HG03432 (cell line): ENCODE data around the gene PRRT4.

Source experiments
- ATAC-seq: cut with Tn5 transposase; IDR thresholded peaks from one replicate; pipeline ENCODE4 v1.9.1; 2021; ENCODE audit warnings: mild to moderate bottlenecking, moderate library complexity; ENCODE audit not compliant: unreplicated experiment

PRRT4 gene

DNA sequence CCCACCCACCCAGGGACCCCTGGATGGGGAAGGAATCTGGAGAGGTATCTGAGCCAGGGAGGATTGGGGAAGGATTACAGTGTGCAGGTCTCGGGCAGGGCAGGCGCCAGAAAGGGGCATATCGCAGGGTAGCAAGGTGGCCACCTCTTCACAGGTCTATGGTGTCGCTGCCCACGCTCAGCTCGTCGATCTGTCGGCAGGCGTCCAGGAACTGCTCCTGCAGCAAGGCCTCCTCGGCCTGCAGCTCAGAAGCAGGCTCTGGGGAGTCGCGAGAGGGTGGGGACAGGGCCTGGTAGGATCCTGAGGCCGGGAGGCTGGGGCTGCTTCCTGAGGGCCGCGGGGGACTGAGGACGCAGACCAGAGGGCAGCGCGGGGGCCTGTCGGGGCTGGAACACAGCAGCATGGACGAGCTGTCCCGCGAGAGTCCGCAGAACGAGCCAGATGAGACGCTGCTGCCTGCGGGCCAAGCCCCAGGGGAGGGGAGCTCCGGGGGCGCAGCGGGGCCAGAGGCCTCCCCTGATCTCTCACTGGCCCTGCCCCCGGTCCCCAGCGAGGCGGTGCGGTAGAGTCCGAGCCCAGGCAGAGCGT is 10.7 kb downstream of the PRRT4 start:
- no peak for ATAC-seq

DNA sequence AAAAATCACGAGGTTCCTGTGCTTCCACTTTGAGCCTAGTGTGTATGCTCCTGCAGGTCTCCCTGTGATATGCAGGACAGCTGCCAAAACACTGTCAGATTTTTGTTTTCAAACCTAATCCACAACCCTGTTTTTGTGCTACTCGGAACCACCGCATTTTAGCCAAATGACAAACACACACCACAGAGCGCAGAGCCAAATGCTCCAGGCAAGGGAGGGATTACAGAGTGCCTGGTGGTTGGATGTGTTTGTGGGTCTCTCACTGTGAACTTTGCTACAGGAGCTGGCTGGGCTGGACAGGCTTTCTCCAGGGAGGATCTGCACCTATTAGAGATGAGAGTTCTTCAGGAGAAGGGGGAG is 12.0 kb downstream of the PRRT4 start:
- no peak for ATAC-seq

DNA sequence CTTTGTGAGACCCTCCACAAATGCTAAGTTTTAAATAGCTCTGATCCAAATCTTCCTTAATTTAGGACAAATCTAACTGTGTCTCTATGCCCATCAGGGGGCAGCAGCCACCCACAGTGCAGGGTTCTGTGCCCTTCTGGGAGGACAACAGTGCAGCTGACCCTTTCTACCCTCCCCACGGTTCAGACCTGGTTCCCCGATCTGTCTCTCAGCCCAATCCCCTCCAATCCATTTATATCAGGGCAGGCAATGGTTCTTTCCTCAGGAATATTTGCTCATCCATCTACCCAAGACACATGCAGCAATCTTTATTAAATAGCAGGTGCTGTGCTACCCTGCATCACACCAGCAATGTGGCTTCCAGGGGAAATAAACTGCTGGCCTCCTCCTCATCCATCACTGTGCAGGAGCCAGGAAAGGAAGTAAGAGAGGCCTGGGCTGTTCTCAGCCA is 13.8 kb downstream of the PRRT4 start:
- ATAC-seq, result no peak

DNA sequence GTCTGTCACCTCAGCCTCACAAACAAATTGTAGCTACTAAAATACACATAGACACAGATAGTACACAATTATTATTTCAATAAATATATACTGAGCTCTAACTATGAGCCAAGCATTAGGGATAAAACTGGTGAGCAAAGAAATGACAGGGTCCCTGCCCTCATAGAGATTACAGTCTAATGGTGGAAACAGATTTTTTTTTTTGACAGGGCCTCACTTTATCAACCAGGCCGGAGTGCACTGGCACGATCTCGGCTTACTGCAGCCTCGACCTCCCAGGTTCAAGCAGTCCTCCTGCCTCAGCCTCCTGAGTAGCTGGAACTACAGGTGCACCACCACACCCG is 17.1 kb downstream of the PRRT4 start:
- ATAC-seq, result no peak

DNA sequence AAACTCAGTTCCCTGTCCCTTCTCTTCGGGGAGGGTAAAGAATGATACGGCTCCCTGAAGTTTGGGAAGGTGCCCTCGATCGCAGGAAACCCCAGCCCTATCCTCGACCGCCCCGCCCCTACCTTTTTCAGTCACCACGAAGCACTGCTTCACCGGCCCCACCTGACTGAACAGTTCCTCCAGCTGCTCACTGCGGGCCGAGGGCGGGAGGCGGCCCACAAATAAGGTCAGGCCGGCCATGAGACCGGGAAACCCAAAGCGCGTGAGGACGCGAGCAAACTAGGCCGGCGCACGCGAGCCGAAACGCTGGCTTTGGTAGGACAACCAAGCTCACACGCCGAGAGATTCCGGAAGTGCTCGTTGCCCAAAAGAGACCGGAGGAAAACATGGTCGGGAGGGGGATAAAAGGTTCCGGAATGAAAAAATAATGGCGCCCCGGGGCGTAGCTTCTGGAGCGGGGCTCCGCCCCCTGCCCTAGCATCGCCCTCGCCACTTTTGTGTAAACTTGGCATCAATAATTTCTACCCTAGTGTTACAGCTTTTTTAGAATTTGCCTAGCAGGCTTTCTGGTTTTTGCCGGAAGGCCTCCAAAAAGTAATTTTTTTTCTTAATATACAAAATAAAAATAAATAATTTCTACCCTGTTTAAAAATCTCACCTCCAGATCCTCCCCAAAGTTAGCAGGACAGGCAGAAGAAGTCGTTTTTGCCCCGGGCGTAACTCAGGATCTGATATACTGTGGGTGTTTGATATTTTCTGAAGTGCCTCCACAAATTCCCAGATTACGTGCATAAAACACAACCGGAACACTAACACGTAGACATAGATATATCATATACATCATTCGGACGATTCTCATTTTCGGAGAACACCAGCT is 17.7 kb downstream of the PRRT4 start, which contains the start of gene RBM28:
TSS of gene RBM28 (minus strand) at position 355 of the 877 bp plus-strand sequence. CDS start at position 240, 115 bp downstream.
- peak; percentile 98 for ATAC-seq

DNA sequence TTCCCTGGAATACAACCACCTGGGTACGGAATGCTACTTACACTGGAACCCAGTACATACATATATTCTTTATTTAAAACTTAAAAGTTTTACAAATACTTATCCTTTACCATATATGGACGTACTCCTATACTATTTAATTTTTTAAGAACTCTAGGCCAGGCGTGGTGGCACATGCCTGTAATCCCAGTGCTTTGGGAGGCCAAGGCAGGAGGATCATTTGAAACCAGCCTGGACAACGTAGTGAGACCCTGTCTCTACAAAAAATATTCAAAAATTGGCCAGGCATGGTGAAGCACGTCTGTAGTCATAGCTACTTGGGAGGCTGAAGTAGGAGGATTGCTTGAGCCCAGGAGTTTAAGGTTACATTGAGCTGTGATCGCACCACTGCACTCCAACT is 19.8 kb downstream of the PRRT4 start:
- no peak for ATAC-seq

DNA sequence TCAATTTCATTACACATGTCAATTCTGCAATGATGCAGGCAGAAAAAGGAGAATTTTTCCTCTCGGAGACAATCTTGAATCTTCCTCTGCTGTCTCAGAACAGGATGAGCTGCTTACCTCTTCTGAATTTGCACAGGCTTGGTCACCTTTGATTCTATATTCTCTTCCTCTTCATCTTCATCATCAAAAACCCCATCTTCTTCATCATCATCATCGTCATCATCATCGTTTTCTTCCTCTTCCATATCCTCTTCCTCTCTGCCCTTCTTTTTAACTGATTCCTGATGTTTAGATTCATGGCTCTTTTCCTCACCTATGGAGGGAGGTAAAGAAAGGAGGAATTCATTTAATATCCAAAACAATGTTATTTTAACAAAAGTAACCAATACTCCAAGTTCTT is 25.8 kb downstream of the PRRT4 start:
- ATAC-seq, result no peak

DNA sequence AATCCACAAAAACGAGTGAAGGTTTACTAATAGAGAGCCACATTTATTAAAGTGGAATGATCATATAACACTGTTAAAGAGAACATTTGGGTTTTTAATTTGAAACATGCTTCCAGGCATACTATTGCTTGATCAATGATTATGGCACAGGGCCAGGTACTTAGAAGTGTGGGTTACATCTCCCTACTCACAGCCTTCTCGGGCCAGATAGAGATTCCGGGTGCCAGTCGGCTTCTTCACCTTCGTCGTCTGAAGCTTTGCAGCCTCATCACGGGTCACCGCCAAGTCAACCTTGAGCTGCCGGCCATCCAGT is 37.2 kb downstream of the PRRT4 start:
- ATAC-seq, result no peak

DNA sequence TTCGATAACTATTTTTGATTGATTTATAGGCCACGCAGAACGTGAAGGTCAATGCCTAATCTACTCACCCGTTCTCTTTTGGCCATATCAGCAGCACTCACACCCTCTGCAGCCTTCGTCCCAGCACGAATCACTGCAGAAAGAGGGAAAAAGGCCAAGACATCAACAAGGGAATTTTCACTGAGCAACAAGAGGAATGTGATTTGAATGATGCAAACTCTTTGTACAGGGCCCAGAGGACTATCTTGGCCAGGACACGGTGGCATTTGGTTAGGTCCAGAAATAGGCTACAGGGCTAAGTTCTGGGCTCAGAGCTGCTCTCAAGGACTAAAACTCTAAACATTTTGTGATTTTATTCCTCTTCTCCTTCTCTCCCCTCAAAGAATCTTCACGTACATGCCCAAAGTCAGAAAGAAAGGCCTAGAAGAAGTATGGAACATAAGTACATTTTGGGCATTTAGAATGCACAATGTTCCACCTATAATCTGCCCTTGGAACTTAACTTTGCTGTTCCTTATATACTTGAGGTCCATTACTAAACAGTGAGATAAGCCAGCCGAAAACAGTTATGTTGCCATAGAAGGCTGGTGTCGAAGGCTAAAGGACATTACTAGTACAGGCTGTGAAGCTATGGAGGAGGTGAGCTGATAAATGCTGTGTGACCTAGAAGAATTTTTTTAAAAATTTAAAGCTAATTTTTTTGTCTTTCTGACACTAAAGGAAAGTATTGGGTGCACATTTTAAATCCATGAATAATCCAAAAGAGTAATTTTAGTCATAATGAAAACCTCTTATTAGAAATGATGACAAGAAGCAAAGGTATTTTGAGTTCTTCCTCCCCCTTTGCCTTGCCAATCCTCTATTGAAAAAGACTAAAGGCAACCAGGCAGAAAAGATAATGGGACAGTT is 37.8 kb downstream of the PRRT4 start:
- ATAC-seq, result no peak

DNA sequence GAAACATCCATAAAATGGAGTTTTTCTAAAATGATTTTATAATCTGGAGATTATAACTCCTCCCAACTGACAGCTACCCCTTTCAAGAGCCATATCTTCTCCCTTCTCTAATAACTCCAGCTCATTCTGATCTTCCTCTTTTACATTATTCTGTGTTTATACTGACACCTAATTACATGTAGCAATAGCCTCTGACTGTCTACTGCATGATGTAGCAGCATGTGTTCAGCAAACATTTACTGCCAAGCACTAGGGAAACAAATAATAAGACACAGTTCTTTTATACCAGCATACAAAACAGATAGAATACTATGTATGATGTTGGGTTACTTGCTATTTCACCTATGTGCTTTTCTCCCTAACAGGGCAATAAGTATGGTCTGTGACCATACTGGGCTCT is 38.5 kb downstream of the PRRT4 start:
- ATAC-seq, result no peak

DNA sequence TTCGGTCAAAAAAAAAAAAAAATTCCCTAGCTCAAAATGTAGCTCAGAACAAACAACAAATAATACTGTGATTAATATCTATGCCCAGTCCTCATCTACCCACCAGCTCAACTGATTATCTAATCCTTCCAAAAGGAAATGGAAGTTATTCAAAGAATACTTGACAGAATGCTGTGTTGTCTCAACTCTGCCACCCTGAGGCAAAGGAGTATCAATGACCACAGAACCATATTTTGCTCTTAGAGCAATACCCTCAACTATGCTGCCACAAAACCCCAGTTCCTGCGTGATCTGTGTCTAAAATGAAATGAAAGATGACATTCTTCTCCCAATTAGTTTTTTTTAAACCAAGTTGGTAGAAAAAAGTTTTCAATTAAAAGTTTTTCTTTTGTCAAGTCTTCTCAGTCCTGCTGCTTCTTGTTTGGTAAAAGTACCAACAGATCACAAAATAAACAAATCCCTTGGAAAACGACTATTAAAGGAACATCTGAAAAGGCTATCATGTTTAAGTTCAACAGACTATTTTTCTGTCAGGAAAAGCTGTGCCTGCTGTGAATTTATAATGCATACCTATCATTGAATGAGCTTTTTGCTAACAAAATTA is 39.3 kb downstream of the PRRT4 start:
- no peak for ATAC-seq

DNA sequence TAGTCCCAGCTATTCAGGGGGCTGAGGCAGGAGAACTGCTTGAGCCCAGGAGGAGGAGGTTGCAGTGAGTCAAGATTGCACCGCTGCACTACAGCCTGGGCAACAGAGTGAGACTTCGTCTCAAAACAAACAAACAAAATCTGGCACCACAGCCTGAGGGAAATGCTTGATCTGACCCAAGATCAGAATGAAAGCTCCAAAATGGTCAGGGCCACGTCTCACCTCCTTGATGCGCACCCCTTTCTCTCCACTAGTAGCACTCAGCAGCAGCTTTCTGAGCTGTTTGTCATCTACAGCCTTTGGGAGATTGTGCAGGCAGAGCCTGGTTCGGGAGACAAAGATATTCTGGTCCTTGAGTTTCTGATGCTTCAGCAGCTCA is 40.5 kb downstream of the PRRT4 start:
- ATAC-seq, result no peak

DNA sequence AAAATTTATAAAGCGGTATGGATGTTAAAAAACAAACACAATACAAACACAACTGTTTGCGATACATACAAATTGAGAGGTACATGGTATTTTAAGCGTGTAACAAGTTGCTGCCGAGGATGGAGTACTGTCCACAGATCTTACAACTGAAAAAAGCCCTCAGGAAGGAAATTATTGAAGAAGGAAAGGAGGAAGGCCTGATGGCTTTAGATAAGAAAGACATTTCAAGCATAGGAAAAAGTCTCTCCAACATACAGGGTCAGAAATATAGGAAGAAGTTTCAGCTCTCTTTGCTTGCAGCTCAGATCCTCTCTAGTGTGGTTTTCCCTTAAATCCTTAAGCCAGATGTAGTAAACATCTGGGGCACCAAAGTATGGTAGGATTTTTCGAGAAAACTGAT is 42.8 kb downstream of the PRRT4 start:
- no peak for ATAC-seq

DNA sequence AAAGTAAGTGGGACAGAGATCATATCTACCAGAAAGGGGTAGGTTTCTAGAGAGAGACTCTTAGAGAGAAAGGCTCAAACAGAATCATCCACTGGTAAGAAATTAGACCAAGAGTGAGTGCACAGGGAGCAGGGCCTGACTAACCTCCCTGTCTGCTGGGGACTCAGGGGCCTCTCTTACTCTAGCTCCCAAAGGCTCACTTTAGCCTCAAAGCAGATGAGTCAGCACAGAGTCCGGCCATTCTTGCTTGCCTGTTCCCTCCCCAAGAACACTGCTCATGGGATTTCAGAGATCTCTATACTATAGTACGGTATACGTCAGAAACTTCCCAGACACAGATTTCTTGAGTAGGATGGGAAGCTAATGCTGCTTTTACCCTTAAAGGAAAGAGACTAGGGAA is 50.5 kb downstream of the PRRT4 start:
- ATAC-seq, result no peak

DNA sequence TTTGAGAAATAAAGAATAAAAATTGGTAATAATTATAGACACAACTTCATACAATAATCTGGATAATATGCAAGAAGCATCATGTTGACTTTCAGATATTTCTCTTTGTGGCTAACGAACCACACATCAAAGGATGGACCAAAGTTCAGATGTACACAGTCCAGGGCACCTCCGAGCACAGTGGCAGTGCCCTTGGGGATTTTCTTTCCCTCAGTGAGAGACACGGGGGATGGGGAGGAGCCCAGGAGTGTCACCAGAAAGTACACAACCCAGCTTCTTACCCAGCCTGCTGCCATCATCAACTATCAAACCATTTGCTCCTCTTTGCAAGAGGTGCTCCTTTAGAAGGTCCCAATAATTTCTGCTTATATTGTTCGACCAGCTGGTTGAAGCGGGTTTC is 51.0 kb downstream of the PRRT4 start:
- no peak for ATAC-seq

DNA sequence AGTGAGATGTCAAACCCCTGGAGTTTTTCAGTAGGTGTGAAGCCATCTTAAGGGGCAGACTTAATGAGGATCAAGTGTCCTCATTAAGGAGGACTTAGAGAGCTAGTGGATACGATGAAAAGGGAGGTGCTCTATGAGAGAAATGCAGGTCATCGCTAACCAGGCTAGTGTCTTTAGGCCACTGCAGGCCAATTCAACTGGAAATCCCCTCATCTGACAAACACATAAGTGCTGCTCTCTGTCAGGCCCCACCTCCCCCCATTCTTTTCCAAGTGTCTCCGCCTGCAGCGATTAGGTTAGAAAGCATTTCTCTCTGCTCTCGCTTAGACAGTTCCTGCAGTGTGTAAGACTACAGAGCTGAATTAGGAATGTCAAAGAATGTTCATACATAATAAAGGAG is 51.5 kb downstream of the PRRT4 start:
- ATAC-seq, result no peak

DNA sequence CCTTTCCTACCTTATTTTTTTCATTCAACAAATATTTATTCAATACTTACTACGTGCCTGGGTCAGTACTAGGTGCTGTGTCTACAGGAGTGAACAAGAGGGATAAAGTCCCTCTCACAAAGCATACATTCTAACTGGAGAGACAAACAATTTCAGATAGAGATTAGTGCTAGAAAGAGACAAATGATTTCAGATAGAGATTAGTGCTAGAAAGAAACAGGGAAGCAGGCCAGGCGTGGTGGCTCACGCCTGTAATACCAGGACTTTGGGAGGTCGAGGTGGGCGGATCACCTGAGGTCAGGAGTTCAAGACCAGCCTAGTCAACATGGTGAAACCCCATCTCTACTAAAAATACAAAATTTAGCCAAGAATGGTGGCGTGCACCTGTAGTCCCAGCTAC is 52.4 kb downstream of the PRRT4 start:
- no peak for ATAC-seq

DNA sequence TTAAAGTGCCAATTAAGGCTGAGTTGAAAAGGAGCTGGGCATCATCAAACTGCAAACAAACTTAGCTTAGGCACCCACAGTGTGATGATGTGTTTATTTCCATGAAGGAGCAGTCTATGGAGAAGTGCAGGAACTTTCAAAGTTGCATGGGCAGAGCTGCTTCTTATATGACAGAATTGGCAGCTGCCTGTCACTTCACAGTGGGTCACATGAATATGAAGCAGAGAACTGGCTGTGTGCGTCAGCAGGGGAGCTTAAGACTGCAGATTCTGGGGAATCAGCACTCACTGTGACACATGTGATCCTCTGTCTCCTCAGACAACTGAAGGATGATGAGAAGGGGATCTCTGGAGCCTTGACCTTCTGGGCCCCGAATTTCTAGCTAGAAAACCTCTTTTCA is 54.4 kb downstream of the PRRT4 start:
- no peak for ATAC-seq

DNA sequence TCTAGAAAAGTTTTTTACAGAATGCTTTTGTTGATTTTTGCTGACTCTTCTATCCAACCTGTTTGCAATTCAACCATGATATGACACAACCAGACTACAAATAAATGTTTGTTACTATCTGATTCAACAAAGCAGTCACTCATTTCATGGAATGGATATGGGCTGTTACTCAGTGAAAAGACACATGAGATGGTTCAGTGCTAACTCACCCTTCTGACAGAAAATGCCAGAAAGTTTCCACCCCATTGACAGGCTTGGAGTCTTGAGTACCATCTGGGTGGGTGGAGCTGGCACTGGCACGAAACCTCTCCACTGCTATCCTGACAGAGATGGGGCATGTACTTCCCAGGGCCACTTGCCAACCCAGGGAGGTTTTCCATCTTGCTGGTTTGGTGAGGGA is 57.3 kb downstream of the PRRT4 start:
- no peak for ATAC-seq

DNA sequence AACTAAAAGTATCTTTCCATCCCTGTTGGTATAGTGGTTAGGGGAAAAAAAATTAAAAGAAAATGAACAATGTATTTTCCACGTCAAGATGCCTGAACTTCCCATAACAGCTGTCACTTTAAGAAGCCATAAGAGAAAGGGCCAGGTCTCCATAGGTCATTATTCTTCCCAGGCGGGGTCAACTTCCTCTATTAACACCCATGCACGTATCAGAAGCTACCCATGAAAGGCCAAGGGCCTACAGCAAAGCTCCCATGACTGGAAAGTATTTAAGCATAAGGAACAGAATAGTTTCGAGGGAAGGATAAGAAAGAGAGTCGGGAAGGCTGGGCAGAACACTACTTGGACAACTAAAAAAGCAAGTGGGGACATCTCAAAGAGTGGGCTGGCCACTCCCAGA is 57.8 kb downstream of the PRRT4 start:
- no peak for ATAC-seq

DNA sequence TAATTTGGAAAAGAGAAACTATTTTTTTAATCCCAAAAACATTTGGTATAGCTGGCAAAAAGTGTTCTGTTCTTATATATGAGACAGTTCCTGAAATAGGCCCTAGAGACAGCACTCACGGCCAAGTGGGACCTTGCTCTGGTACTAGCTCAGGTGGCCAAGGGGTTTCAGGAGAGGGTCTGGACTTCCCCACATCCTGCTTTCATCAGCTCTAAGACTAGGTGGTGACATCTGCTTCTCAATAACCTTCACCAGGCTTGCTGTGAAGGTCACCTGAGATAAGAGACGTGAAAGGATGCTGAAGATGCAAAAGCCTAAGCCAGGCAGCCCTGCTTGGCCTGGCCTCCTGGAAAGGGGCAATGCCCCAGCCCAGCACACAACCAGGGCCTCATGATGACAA is 58.4 kb downstream of the PRRT4 start:
- ATAC-seq, result no peak
